ENCODE data around the gene CXCR6.
"Not testable (repeated sequence)": the region's sequence is repeated elsewhere in the genome, so short reads cannot be mapped to it uniquely, and the experiment has no call there.

The CXCR6 gene

DNA sequence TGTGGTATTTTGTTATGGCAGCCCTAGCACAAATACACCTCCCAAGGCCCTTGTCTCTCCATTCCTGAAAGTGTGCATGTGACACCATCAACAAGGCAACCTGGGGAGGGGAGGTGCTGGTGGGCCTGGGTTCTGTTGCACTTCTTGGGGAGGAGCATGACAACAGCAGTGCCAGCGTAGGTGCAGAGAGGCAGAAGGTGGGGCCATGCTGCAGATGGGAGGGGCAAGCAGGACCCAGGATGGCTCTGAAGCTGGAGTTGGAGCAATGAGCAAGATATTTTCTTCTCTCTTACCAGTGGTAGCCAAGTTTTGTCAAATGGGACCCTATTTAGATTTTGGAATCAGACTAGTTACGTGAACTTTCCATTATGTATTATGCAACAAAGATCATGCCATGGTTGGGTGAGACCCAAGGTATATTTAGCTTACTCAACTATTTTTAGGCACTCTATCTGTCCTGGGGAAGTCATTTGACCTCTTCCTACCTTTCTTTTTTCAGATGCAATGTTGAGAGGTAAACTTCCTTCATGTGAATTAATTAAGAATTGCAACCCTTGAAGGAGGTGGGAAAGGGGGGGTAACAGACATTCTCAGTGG is 49.0 kb downstream of the CXCR6 start:
- DNase-seq, result no peak

DNA sequence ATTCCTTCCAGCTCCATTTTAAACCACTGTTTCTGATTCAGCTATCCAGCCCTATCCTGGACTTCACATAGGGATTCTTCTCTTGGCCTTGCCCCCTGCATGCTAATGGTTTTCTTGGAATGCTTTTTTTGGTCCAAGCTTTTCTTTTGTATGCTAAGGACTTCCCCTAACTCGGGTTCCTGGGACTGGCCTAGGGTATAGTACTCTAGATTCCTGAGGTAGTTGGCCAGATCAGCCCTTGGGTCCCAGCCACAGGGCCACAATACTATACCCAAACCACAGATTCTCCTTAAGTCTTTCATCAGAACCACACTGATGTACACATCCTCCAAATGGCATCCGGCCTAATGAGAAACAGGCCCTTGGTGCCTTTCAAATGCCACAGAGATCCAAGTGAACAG is 49.6 kb downstream of the CXCR6 start:
- DNase-seq, result no peak

DNA sequence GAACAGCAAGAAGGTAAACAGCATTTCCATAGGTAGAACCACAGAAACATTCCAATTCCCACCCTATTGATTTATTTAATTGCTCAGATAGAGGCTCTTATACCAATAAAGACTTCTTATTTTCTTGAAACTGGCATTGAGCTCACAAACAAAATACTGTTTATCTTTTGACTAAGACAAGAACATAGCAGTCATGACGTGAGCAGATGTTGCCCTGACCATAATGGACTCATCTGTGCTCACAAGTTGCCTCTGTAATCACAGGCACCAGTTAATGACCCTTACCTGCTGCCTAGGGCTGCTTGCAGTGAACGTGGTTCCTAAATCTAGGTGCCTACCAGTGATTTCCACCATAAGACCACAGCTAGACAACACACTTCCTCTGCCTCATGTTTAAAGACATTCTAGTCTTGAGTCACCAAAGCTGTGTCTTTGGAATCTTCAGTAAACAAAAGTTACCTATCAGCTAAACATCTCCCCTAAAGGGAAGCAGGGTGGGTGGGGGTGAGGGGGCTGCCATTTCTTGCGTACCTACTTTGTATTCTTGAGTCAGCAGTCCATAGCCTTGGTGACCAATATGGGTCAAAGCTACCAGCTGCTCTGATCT is 50.3 kb downstream of the CXCR6 start:
- DNase-seq, result no peak

DNA sequence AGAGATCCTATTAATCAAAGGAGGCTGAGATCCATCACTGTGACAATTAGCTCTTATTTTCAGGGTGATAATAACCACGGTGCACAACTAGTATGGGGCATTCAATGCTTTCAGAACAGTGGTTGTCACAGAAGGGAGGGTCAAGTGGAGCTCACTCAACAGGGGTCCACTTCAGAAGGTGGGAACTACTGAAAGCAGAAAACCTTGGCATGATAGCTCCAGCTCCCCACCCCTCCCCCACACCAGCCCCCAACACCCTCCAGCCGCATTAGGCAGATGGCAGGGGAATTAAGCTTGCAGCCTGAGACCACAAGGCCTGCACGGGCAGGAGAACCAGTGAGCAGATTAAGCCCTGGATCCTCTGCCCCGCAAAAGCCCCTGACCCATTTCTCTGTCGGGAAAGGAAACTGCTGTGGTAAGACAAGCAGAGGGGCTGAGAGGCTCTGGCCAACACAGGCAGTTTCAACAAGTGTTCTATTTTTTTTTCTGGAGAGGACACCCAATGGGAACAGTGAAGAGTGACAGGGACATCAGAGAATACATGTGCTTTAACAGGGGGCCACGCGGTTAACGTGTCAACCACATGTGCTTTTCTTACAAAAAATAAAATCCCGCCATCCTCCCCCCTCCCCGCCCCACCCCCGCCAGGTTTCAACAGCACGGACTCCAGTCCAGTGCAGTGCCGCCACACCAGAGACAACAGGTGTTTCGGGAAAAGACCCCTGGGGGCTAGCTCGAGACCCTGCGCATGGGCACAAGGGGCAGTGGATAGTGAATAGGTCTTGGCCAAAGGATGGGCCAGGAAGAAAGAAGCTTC is 51.4 kb downstream of the CXCR6 start:
- DNase-seq, result no peak

DNA sequence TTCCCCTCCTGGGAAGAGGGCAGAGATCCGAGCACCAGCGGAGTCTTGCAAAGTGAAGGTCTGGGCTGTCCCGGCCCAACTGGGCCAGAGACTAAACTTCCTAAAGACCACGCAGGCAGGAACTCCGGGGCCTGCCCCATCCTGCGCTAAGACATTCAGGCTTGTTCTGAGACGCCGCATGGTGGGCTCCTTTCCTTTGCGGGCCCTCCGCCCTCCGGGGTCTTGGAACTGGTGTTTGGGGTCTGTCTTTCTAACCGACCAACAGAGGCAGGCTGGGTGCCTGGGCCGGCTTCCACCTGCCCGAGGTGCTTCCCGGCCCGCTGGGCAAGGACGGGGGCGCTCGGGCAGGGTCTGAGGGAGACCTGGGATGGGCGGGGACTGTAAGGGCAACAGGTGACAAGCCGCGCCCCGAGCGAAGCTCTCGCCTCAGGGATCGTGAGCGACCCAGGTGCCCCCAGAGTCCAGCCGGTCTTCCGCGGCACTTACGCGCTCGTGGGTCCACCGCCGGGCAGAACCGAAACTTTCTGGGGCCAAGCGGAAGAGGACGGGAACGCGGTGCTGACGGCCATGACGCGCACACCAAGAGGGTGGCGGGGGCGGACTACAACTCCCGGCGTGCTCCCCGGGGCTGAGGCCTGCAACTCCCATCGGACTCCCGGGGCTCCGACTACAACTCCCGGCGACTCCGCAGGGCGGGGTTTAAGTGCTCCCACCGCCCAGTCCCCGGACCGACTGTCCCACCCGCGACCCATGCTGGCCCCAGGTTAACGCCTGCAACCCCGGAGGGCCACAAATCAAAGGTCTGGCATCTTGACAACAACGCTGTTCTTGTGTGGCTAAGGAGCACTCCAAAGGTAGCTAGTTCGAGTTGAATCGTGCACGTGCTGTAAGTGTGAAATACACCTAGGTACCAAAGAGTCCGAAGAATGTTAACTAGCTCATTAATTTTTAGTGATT is 52.2 kb downstream of the CXCR6 start, which contains the start of gene FYCO1:
Gene FYCO1, minus strand, starts transcription at position 589 of the 957 bp plus-strand sequence. CDS start 10,914 bp downstream, outside the sequence.
- peak; percentile 66 for DNase-seq

DNA sequence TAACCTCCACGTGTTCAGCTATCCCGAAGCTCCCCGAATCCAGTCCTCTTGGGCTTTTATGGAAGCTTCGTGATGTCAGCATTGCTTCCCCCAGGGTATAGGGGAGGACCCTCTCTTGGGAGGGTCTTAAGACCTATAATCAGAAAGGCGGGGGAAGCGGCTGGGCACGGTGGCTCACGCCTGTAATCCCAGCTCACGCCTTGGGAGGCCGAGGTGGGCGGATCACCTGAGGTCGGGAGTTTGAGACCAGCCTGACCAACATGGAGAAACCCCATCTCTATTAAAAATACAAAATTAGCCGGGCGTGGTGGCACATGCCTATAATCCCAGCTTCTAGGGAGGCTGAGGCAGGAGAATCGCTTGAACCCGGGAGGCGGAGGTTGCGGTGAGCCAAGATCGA is 54.2 kb downstream of the CXCR6 start:
- not testable (repeated sequence) for DNase-seq

DNA sequence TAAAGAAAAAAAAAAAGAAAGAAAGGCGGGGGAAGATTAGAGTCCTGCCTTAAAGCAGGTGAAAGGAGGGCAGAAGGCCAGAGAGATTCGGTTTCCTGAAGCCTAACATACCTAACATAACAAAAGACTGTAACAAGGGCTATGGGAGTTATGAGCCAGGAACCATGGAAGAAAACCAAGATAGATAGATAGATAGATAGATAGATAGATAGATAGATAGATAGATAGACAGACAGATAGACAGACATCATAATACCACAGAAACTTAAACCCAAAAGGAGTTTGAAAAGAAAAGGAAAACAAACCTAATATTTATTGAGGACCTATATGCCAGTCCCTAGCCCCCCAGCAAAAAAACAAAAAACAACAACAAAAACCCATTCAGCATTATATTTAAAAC is 54.7 kb downstream of the CXCR6 start:
- no peak for DNase-seq
